Measurements from ENCODE around the gene COL9A2. TPM values are rescaled to one million over a fixed set of nuclear protein-coding genes. Genes with fewer than 3 reads are reported as not detected.

Gene COL9A2
- polyA plus RNA-seq, 1 donor from 2014 or later, result 2.3 TPM

DNA sequence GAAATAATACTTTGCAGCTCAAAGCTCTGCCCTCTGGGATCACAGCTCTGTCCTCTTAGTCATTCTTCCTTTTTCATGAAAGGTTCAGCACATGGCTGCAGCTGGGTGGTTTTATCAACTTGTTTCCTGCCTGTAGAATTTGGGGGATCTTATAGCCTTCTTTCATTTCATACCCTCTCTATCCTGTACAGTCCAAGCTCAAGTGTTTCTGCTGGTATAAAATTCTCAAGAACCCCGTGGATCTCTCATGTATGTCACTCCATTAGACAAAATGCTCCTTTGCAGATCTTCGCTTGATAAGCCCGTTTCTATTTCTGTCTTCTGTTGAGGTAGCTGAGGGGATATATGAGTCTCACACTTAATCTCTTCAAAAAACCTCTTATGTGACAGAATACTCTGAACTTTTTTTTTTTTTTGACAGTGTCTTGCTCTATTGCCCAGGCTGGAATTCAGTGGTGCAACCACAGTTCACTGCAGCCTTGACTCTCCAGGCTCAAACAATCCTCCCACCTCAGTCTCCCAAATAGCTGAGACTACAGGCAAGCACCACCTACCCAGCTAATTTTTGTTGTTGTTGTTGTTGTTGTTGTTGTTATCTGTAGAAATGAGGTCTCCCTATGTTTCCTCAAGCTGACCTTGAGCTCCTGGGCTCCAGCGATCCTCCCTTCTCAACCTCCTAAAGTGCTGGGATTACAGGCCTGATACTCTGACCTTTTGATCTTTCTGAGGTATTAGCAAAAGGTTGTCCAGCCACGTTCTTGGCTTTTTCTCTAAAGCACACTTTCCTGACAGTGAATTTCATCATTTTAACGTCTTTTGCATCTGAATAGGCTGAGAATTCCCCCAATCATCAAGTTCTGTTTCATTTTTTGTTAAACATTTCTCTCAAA, 24.6 kb upstream of the COL9A2 start:
- no peak overlapping the region for H3K9ac ChIP-seq (ENCODE audit: low read length)
- no peak overlapping the region for H3K4me3 ChIP-seq (ENCODE audit: low read length)
- no peaks in the 10 kb centered on the region for H3K9me2 ChIP-seq (ENCODE audit: insufficient read depth, low read length)
- no peaks in the 10 kb centered on the region for H3K36me3 ChIP-seq (ENCODE audit: insufficient read depth, low read length)
- H3K27me3 ChIP-seq (ENCODE audit: insufficient read depth, low read depth, low read length), result peaks cover 10% of the 10 kb centered on the region
- no peaks in the 10 kb centered on the region for H4K20me1 ChIP-seq (ENCODE audit: insufficient read depth)
- TF ChIP-seq TAF1 (IDR thresholded peaks at IDR 0.05; ENCODE audit: low read depth), result no peak
- TF ChIP-seq MXI1 (conservative IDR thresholded peaks at IDR 0.05; ENCODE audit: poor library complexity, severe bottlenecking), result no peak
- TF ChIP-seq EZH2 (IDR thresholded peaks at IDR 0.05; ENCODE audit: borderline replicate concordance, insufficient read depth, low read length, poor library complexity, severe bottlenecking), result no peak
- H3F3A ChIP-seq (ENCODE audit: insufficient read depth, low read length, poor library complexity, severe bottlenecking), result no peaks in the 10 kb centered on the region
- no peak overlapping the region for H3K4me2 ChIP-seq (ENCODE audit: low read length)
- H2AFZ ChIP-seq (ENCODE audit: low read depth, low read length), result no peak overlapping the region
- H3K27ac ChIP-seq (ENCODE audit: low read length), result no peak overlapping the region
- no peaks in the 10 kb centered on the region for H3K79me2 ChIP-seq (replicated peaks; ENCODE audit: insufficient read depth, low read length)
- H3K9me3 ChIP-seq (ENCODE audit: low read length), result no peaks in the 10 kb centered on the region

DNA sequence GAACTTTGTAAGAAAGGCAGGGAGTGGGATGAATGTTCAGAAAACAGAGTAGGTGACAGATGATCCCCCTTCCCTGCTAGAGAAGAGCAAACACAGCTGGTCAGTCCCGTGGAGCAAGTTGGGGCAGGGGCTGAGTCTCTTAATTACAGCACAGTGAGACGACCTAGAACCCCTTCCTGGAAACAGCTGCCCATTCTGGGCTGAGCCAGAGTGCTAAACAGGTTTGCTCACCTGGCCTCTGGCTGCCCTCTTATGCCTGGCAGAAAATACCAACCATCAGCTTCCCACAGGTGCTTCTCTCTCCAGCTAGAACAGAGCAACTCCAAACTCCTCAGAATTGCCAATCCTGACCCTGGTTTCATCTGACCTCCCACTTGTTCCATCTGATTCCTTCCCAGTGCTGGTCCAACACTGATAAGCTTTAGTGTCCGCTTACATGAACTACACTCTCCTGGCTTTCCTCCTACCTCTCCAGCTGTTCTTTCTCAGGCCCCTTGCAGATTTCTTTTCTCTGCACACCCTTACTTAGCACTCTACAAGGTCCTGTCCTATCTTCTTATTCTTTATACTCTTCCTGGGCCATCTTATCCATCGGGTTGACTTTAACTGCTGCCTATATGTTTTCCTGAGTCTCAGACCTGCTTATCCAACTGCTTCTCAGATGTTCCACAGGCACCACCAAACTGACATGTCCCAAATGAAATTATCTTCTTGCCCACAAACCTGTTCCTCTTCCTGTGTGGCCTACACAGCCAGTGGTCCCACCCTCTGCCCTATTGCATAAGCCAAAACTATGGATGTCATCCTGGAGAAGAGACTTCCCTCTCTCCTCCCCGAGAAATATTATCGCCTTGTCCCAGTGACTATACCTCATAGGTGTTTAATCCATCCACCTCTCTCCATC, 22.6 kb upstream of the COL9A2 start:
- H3K4me2 ChIP-seq (ENCODE audit: low read length), result no peak overlapping the region
- H2AFZ ChIP-seq (ENCODE audit: low read depth, low read length), result no peak overlapping the region
- H3K9me3 ChIP-seq (ENCODE audit: low read length), result no peaks in the 10 kb centered on the region
- no peaks in the 10 kb centered on the region for H3F3A ChIP-seq (ENCODE audit: insufficient read depth, low read length, poor library complexity, severe bottlenecking)
- no peaks in the 10 kb centered on the region for H3K36me3 ChIP-seq (ENCODE audit: insufficient read depth, low read length)
- H3K79me2 ChIP-seq (replicated peaks; ENCODE audit: insufficient read depth, low read length), result no peaks in the 10 kb centered on the region
- H3K4me3 ChIP-seq (ENCODE audit: low read length), result no peak overlapping the region
- H3K9ac ChIP-seq (ENCODE audit: low read length), result no peak overlapping the region
- no peaks in the 10 kb centered on the region for H4K20me1 ChIP-seq (ENCODE audit: insufficient read depth)
- TF ChIP-seq EP300 (conservative IDR thresholded peaks at IDR 0.05; ENCODE audit: poor library complexity, severe bottlenecking) (no peak), POLR2AphosphoS5 (IDR thresholded peaks at IDR 0.05) (no peak), SMC3 (conservative IDR thresholded peaks at IDR 0.05; ENCODE audit: poor library complexity) (no peak), RAD21 (conservative IDR thresholded peaks at IDR 0.05) (no peak), TAF1 (IDR thresholded peaks at IDR 0.05; ENCODE audit: low read depth) (no peak), CTCF (IDR thresholded peaks at IDR 0.05; ENCODE audit: poor library complexity, severe bottlenecking) (no peak), MXI1 (conservative IDR thresholded peaks at IDR 0.05; ENCODE audit: poor library complexity, severe bottlenecking) (no peak), EZH2 (IDR thresholded peaks at IDR 0.05; ENCODE audit: borderline replicate concordance, insufficient read depth, low read length, poor library complexity, severe bottlenecking) (no peak)
- TF ChIP-seq, protein P1, sequence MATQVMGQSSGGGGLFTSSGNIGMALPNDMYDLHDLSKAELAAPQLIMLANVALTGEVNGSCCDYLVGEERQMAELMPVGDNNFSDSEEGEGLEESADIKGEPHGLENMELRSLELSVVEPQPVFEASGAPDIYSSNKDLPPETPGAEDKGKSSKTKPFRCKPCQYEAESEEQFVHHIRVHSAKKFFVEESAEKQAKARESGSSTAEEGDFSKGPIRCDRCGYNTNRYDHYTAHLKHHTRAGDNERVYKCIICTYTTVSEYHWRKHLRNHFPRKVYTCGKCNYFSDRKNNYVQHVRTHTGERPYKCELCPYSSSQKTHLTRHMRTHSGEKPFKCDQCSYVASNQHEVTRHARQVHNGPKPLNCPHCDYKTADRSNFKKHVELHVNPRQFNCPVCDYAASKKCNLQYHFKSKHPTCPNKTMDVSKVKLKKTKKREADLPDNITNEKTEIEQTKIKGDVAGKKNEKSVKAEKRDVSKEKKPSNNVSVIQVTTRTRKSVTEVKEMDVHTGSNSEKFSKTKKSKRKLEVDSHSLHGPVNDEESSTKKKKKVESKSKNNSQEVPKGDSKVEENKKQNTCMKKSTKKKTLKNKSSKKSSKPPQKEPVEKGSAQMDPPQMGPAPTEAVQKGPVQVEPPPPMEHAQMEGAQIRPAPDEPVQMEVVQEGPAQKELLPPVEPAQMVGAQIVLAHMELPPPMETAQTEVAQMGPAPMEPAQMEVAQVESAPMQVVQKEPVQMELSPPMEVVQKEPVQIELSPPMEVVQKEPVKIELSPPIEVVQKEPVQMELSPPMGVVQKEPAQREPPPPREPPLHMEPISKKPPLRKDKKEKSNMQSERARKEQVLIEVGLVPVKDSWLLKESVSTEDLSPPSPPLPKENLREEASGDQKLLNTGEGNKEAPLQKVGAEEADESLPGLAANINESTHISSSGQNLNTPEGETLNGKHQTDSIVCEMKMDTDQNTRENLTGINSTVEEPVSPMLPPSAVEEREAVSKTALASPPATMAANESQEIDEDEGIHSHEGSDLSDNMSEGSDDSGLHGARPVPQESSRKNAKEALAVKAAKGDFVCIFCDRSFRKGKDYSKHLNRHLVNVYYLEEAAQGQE (IDR thresholded peaks at IDR 0.05; ENCODE audit: borderline replicate concordance), result no peak
- no peaks in the 10 kb centered on the region for H3K9me2 ChIP-seq (ENCODE audit: insufficient read depth, low read length)
- H3K27ac ChIP-seq (ENCODE audit: low read length), result no peak overlapping the region
- peaks cover 10% of the 10 kb centered on the region for H3K27me3 ChIP-seq (ENCODE audit: insufficient read depth, low read depth, low read length)

Data from neural cell (in vitro differentiated cells).